Liver (tissue), 9 donors: Measurements from ENCODE around the gene PCNX2. TPM values are rescaled to one million over a fixed set of nuclear protein-coding genes. Genes with fewer than 3 reads are reported as not detected.
"Not testable (repeated sequence)": the region's sequence is repeated elsewhere in the genome, so short reads cannot be mapped to it uniquely, and the experiment has no call there.

Experiments used
- DNase-seq: peaks from one replicate; pipeline ENCODE4 v3.0.0-alpha.2; 2017; ENCODE audit warnings: low spot score
- H3K27ac ChIP-seq, 2 donors: one replicate each; pipeline ENCODE4 v1.7.0; 2013; ENCODE audit warnings: inconsistent platforms in 2 of 2, low read length in 2 of 2, control low read depth in 1 of 2, low read depth in 1 of 2, mild to moderate bottlenecking in 1 of 2
- H3K27me3 ChIP-seq, 4 donors: one replicate each; pipeline versions ENCODE4 v1.6.1 to v1.7.0; 2013; ENCODE audit warnings: low read length in 3 of 4, inconsistent platforms in 1 of 4, mild to moderate bottlenecking in 1 of 4, moderate library complexity in 1 of 4; ENCODE audit not compliant: control insufficient read depth in 4 of 4, insufficient read depth in 4 of 4
- H3K36me3 ChIP-seq, 4 donors: one replicate each; pipeline versions ENCODE4 v1.6.1 to v1.7.0; 2013; ENCODE audit warnings: low read length in 3 of 4, mild to moderate bottlenecking in 3 of 4, low read depth in 1 of 4, moderate library complexity in 1 of 4; ENCODE audit not compliant: control insufficient read depth in 4 of 4, insufficient read depth in 3 of 4
- H3K4me1 ChIP-seq, 4 donors: one replicate each; pipeline versions ENCODE4 v1.6.1 to v1.7.0; 2013; ENCODE audit warnings: low read length in 3 of 4, mild to moderate bottlenecking in 3 of 4, moderate library complexity in 1 of 4; ENCODE audit not compliant: control insufficient read depth in 4 of 4, insufficient read depth in 4 of 4
- H3K4me3 ChIP-seq, 3 donors: one replicate each; pipeline versions ENCODE4 v1.6.1 to v1.7.0; 2013; ENCODE audit warnings: low read length in 3 of 3, control low read depth in 1 of 3, low read depth in 1 of 3, mild to moderate bottlenecking in 1 of 3
- H3K9ac ChIP-seq, 2 donors: one replicate each; pipeline ENCODE4 v1.7.0; 2013; ENCODE audit warnings: low read length in 2 of 2, mild to moderate bottlenecking in 2 of 2, moderate library complexity in 2 of 2, control low read depth in 1 of 2, low read depth in 1 of 2
- H3K9me3 ChIP-seq, 4 donors: one replicate each; pipeline versions ENCODE4 v1.6.1 to v1.7.0; 2013; ENCODE audit warnings: low read length in 3 of 4; ENCODE audit not compliant: control insufficient read depth in 4 of 4
- ATF3 ChIP-seq: IDR thresholded peaks from 2 replicates; pipeline ENCODE4 v1.6.1; 2016; ENCODE audit warnings: antibody characterized with exemption
- CTCF ChIP-seq: fragments of 150-350 bp; IDR thresholded peaks from 2 replicates; pipeline ENCODE4 v1.5.1; 2017; ENCODE audit warnings: improper control_type of control experiment, low read depth, low read length; ENCODE audit not compliant: missing input control
- EGR1 ChIP-seq, 2 donors: IDR thresholded peaks; 2 replicates each; pipeline ENCODE4 v1.6.1; 2016 to 2018; ENCODE audit warnings: antibody characterized with exemption in 2 of 2, low read depth in 2 of 2
- FOXA1 ChIP-seq: IDR thresholded peaks from 2 replicates; pipeline ENCODE4 v1.6.1; 2016; ENCODE audit warnings: antibody characterized with exemption
- FOXA2 ChIP-seq: IDR thresholded peaks from 2 replicates; pipeline ENCODE4 v1.6.1; 2016; ENCODE audit warnings: antibody characterized with exemption
- GABPA ChIP-seq, 2 donors: IDR thresholded peaks in 1 of 2; conservative IDR thresholded peaks in 1 of 2; 2 replicates each; pipeline ENCODE4 v1.6.1; 2016; ENCODE audit warnings: antibody characterized with exemption in 2 of 2, mild to moderate bottlenecking in 1 of 2, moderate library complexity in 1 of 2
- HNF4A ChIP-seq, 2 donors: conservative IDR thresholded peaks; 2 replicates each; pipeline ENCODE4 v1.6.1; 2016; ENCODE audit warnings: antibody characterized with exemption in 2 of 2, mild to moderate bottlenecking in 2 of 2
- NR2F2 ChIP-seq: IDR thresholded peaks from 2 replicates; pipeline ENCODE4 v1.6.1; 2016; ENCODE audit warnings: antibody characterized with exemption
- RAD21 ChIP-seq, 2 donors: IDR thresholded peaks; 2 replicates each; pipeline ENCODE4 v1.6.1; 2016; ENCODE audit warnings: antibody characterized with exemption in 2 of 2, mild to moderate bottlenecking in 2 of 2
- YY1 ChIP-seq: IDR thresholded peaks from 2 replicates; pipeline ENCODE4 v1.6.1; 2016; ENCODE audit warnings: antibody characterized with exemption, mild to moderate bottlenecking
- WGBS: extraction: QIAGEN DNeasy Blood & Tissue Kit; methylation state at CpG from one replicate; pipeline ENCODE4 v1.1.7; 2013; 5-methylcytosine and 5-hydroxymethylcytosine counted together
- polyA plus RNA-seq, 2 donors: library from polyadenylated mRNA; stranded (reverse) in 1 of 2; unstranded in 1 of 2; fragments of 200-250 nt in 1 of 2; fragments of >200 nt in 1 of 2; fragmentation: Nextera tagmentation in 1 of 2; extraction: Ambion mirVana in 1 of 2; gene quantifications; one replicate each; pipeline versions ENCODE4 v1.2.1 to v1.2.3, GENCODE V29; 2013 to 2015
- total RNA-seq, 2 donors: library from RNA; depleted of rRNA; stranded (reverse); fragments of >200 nt; gene quantifications; one replicate each; pipeline ENCODE4 v1.2.3, GENCODE V29; 2014
- TF ChIP-seq, protein P1 (sequence below): IDR thresholded peaks from 2 replicates; pipeline ENCODE4 v1.6.1; 2016; ENCODE audit warnings: antibody characterized with exemption, mild to moderate bottlenecking
- TF ChIP-seq, protein P2 (sequence below): IDR thresholded peaks from 2 replicates; pipeline ENCODE4 v1.6.1; 2016; ENCODE audit warnings: antibody characterized with exemption
- donor health status: healthy.
- donor health status: healthy.
- donor health status: healthy.
- donor health status: healthy.
- donor health status: healthy.

The PCNX2 gene
- total and polyA plus RNA-seq, 4 donors, result 0.20 to 3.1 (median 0.92) TPM

GRCh38 chr1:233005156-233005555 is 290.4 kb downstream of the PCNX2 start:
- no peaks in the 10 kb centered on the region for H3K36me3 ChIP-seq
- no peak for DNase-seq

GRCh38 chr1:233004451-233004850 is 291.1 kb downstream of the PCNX2 start:
- 90% methylated on average over 9 of the region's 9 CpGs for WGBS
- H3K9ac ChIP-seq, result no peak overlapping the region
- H3K9me3 ChIP-seq, result no peaks in the 10 kb centered on the region
- TF ChIP-seq FOXA1 (no peak), EGR1 (IDR thresholded peaks at IDR 0.05; ENCODE audit: low read depth in 2 of 2) (no peak), NR2F2 (no peak), GABPA (IDR thresholded peaks at IDR 0.05 in 1 of 2, conservative IDR thresholded peaks at IDR 0.05 in 1 of 2) (no peak), HNF4A (conservative IDR thresholded peaks at IDR 0.05) (no peak)
- H3K4me1 ChIP-seq, result no peaks in the 10 kb centered on the region
- no peaks in the 10 kb centered on the region for H3K27me3 ChIP-seq
- no peak overlapping the region for H3K27ac ChIP-seq
- no peak overlapping the region for H3K4me3 ChIP-seq
- no peaks in the 10 kb centered on the region for H3K36me3 ChIP-seq
- no peak for DNase-seq

More at GRCh38 chr1:233005156-233005555, 290.4 kb downstream of the PCNX2 start:
- no peak overlapping the region for H3K27ac ChIP-seq
- 89% methylated on average over 5 of the region's 5 CpGs for WGBS
- no peak overlapping the region for H3K9ac ChIP-seq
- no peak for TF ChIP-seq GABPA (IDR thresholded peaks at IDR 0.05 in 1 of 2, conservative IDR thresholded peaks at IDR 0.05 in 1 of 2)
- no peaks in the 10 kb centered on the region for H3K27me3 ChIP-seq
- no peaks in the 10 kb centered on the region for H3K4me1 ChIP-seq
- H3K9me3 ChIP-seq, result no peaks in the 10 kb centered on the region
- no peak overlapping the region for H3K4me3 ChIP-seq

DNA sequence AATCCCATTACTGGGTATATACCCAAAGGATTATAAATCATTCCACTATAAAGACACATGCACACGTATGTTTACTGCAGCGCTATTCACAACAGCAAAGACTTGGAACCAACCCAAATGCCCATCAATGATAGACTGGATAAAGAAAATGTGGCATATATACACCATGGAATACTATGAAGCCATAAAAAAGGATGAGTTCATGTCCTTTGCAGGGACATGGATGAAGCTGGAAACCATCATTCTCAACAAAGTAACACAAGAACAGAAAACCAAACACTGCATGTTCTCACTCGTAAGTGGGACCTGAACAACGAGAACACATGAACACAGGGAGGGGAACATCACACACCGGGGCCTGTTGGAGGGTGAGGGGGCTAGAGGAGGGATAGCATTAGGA is 291.9 kb downstream of the PCNX2 start:
- not testable (repeated sequence) for H3K36me3 ChIP-seq, H3K4me3 ChIP-seq, H3K27me3 ChIP-seq, DNase-seq, H3K27ac ChIP-seq, H3K4me1 ChIP-seq, H3K9me3 ChIP-seq, H3K9ac ChIP-seq
- WGBS, result 96% methylated on average over 5 of the region's 5 CpGs

- no peak overlapping the region for H3K4me3 ChIP-seq
- no peak overlapping the region for H3K27ac ChIP-seq
- no peaks in the 10 kb centered on the region for H3K4me1 ChIP-seq
- H3K27me3 ChIP-seq, result no peaks in the 10 kb centered on the region
- TF ChIP-seq ATF3, result no peak
- TF ChIP-seq, protein P1, sequence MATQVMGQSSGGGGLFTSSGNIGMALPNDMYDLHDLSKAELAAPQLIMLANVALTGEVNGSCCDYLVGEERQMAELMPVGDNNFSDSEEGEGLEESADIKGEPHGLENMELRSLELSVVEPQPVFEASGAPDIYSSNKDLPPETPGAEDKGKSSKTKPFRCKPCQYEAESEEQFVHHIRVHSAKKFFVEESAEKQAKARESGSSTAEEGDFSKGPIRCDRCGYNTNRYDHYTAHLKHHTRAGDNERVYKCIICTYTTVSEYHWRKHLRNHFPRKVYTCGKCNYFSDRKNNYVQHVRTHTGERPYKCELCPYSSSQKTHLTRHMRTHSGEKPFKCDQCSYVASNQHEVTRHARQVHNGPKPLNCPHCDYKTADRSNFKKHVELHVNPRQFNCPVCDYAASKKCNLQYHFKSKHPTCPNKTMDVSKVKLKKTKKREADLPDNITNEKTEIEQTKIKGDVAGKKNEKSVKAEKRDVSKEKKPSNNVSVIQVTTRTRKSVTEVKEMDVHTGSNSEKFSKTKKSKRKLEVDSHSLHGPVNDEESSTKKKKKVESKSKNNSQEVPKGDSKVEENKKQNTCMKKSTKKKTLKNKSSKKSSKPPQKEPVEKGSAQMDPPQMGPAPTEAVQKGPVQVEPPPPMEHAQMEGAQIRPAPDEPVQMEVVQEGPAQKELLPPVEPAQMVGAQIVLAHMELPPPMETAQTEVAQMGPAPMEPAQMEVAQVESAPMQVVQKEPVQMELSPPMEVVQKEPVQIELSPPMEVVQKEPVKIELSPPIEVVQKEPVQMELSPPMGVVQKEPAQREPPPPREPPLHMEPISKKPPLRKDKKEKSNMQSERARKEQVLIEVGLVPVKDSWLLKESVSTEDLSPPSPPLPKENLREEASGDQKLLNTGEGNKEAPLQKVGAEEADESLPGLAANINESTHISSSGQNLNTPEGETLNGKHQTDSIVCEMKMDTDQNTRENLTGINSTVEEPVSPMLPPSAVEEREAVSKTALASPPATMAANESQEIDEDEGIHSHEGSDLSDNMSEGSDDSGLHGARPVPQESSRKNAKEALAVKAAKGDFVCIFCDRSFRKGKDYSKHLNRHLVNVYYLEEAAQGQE, result no peak
- TF ChIP-seq FOXA2, result no peak
- TF ChIP-seq, protein P2, sequence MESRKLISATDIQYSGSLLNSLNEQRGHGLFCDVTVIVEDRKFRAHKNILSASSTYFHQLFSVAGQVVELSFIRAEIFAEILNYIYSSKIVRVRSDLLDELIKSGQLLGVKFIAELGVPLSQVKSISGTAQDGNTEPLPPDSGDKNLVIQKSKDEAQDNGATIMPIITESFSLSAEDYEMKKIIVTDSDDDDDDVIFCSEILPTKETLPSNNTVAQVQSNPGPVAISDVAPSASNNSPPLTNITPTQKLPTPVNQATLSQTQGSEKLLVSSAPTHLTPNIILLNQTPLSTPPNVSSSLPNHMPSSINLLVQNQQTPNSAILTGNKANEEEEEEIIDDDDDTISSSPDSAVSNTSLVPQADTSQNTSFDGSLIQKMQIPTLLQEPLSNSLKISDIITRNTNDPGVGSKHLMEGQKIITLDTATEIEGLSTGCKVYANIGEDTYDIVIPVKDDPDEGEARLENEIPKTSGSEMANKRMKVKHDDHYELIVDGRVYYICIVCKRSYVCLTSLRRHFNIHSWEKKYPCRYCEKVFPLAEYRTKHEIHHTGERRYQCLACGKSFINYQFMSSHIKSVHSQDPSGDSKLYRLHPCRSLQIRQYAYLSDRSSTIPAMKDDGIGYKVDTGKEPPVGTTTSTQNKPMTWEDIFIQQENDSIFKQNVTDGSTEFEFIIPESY, result no peak
- TF ChIP-seq RAD21 (IDR thresholded peaks at IDR 0.05), result no peak
- TF ChIP-seq YY1, result no peak
- TF ChIP-seq EGR1 (IDR thresholded peaks at IDR 0.05; ENCODE audit: low read depth in 2 of 2), result no peak
- no peak for TF ChIP-seq CTCF
- WGBS, result 95% methylated on average over 16 of the region's 16 CpGs
- H3K9me3 ChIP-seq, result no peaks in the 10 kb centered on the region
- no peaks in the 10 kb centered on the region for H3K36me3 ChIP-seq
- no peak for DNase-seq
- H3K9ac ChIP-seq, result no peak overlapping the region
Measured at GRCh38 chr1:232999956-233000625, 295.4 kb downstream of the PCNX2 start.
